ENCODE measurements around the gene DRC7.
"Not testable (repeated sequence)": the region's sequence is repeated elsewhere in the genome, so short reads cannot be mapped to it uniquely, and the experiment has no call there.

DRC7 gene

GRCh38 chr16:57660715-57661463, 33.7 kb upstream of the DRC7 start:
- DNase-seq = no peak

- no peak for DNase-seq
Measured at GRCh38 chr16:57661510-57661909, 33.1 kb upstream of the DRC7 start.

GRCh38 chr16:57661936-57662906, 32.4 kb upstream of the DRC7 start:
- no peak for DNase-seq

- no peak for DNase-seq
Measured at GRCh38 chr16:57663436-57663835, 31.2 kb upstream of the DRC7 start.

GRCh38 chr16:57663917-57664661, 30.5 kb upstream of the DRC7 start:
- DNase-seq = no peak

- no peak for DNase-seq
Measured at GRCh38 chr16:57664662-57665025, 30.0 kb upstream of the DRC7 start.

GRCh38 chr16:57665541-57665940, 29.1 kb upstream of the DRC7 start:
- no peak for DNase-seq

GRCh38 chr16:57666353-57667047, 28.1 kb upstream of the DRC7 start:
- DNase-seq = peak; percentile 47

GRCh38 chr16:57667048-57667525, 27.5 kb upstream of the DRC7 start:
- no peak for DNase-seq

GRCh38 chr16:57667526-57668262, 26.9 kb upstream of the DRC7 start:
- DNase-seq = peak; percentile 44

GRCh38 chr16:57668263-57668571, 26.4 kb upstream of the DRC7 start, which contains the start of gene ADGRG3:
TSS of gene ADGRG3 (plus strand) at chr16:57668306. CDS start at chr16:57668348, 42 bp downstream.
- DNase-seq = no peak

GRCh38 chr16:57668630-57669475, 25.8 kb upstream of the DRC7 start:
- DNase-seq = no peak

- DNase-seq = peak; percentile 66
Measured at GRCh38 chr16:57669476-57670162, 25.0 kb upstream of the DRC7 start.

GRCh38 chr16:57670196-57670595, 24.4 kb upstream of the DRC7 start:
- DNase-seq = no peak

- not testable (repeated sequence) for DNase-seq
Measured at GRCh38 chr16:57671451-57671850, 23.2 kb upstream of the DRC7 start.

- DNase-seq = no peak
Measured at GRCh38 chr16:57672416-57672815, 22.2 kb upstream of the DRC7 start.

GRCh38 chr16:57672824-57673223, 21.8 kb upstream of the DRC7 start:
- no peak for DNase-seq

- no peak for DNase-seq
Measured at GRCh38 chr16:57675741-57676551, 18.7 kb upstream of the DRC7 start.

GRCh38 chr16:57676553-57677085, 18.0 kb upstream of the DRC7 start:
- DNase-seq = peak; percentile 61
